Activated CD4-positive, alpha-beta T cell treated with anti-CD3 and anti-CD28 coated beads for 1 hour (primary cell): ENCODE data around the gene UBR2.
"Not testable (repeated sequence)": the region's sequence is repeated elsewhere in the genome, so short reads cannot be mapped to it uniquely, and the experiment has no call there.

ENCODE experiments used
- DNase-seq: peaks from one replicate; pipeline ENCODE4 v3.0.0-alpha.2; 2020

The UBR2 gene

DNA sequence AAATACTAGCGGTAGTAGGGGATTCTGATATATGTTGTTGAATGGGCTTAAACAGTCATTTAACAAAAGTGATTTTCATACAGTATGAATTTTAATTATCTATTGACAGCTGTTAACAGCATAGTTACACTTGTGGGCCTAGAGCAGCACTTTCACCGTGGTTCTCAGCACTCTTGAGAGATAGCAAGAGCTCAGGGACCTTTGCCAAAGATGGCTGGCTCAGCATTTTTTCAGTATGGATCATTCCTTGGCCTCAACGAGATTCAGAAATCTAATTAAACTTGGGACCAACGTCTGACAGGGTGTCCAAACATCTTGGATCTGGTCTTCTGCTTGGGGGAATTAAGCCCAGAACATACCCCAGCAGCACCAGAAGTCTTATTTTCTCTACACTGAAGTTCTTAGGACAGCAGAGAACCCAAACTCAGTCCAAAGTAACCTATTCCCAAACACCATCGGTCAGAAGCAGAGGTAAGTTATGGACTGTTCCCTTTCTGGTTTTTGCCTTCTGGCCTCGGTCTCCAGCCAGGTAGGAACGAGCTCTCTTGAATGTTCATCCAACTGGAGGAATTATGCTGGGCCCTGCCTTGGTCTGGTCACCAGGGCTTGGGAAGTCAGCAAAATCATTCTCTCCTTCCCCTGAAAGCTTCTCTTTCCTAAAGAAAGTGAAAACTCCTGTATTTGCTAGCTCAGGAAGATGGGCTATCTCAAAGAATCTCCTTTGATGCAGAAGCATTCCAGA lies 132.9 kb downstream of the UBR2 start:
- no peak for DNase-seq

DNA sequence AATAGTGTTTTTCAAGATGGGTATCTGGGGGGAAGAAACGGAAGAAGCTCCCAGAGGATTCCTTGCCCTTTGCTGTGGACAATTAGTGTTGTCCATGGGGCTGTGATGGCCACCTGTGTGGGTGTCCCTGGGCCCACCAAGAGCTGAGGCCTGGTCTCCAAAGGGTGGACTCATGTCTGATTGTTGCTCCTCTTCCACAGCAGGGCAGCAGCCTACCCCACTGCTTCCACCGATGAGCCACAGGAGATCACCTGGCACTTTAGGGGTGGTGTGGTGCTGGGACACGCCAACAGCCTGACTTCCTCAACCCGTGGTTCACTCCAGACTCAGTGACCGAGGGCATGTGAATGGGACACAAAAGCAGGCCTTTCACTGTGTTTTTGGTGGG lies 133.4 kb downstream of the UBR2 start:
- no peak for DNase-seq

DNA sequence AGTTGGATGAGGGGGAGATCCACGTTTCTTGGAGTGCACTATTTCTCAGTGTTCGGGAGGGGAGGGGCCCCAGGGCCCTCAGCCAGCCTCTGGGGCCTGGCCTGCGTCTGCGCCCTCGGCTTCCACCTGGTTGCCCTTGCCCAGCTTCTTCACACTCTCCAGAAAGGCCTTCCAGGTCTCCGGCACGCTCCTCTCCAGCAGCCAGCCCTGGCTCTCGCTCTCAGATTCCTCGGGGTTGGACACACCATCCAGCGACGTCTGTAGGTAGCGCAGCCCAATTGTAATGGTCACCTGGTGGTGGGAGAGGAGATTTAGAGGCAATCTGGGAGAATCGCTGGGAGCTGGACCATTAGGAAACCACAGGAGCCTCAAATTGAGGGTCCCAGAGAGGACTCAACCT lies 134.4 kb downstream of the UBR2 start:
- DNase-seq, result no peak

DNA sequence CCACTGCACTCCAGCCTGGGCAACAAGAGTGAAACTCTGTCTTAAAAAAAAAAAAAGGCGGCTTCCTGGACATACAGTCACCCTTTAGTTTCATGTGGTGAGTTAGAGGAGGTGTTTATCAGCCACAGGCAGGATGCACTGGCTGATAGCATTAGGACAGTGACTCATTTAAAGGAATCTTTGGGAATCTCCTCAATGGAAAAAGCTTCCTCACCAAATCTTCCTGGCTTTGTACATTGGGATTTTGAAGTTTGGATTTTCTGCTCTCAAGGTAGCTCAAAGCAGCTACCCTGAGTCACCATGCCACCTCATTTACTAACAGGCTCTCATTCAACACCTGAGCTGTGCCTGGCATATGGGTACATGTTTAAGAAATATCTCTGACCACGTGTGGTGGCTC lies 138.4 kb downstream of the UBR2 start:
- no peak for DNase-seq

DNA sequence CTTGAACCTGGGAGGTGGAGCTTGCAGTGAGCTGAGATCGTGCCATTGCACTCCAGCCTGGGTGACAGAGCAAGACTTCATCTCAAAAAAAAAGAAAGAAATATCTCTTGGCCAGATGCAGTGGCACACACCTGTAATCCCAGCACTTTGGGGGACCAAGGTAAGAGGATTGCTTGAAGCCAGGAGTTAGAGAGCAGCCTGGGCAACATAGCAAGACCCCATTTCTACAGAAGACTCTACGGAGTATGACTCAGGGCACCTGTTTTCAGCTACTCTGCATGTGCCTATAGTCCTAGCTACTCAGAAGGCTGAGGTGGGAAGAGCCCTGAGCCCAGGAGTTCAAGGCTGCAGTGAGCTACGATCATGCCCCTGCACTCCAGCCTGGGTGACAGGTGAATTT lies 139.0 kb downstream of the UBR2 start:
- not testable (repeated sequence) for DNase-seq

DNA sequence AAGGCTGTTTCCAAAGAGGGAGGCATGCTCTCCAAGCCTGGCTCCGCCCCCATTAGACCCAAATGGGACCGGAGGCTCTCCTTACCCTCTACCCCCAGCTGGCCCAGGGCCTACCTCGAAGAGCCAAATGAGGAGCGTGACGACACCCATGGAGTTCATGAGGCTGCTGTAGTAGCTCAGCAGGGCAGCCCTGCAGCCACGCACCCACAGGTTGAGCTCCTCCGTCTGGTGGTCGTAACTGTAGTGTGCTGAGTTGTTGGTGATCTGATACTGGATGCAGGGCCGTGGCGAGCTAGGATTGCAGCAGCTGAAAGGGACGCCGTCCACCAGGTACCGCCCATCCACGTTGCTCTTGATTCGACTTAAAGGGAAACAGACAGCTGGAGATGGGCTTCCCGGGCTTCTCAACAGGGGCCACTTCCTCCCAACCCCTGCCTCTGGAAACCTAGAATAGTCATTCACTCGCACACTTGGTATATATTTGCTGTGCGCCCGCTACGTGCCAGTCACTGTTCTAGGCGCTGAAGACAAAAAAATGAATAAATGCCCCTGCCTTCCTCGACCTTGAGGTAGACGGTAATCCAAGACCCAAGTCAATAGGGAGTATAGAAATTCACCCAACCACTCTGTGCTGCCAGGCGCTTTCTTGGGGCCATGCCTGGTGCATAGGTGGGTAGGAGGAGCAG lies 140.6 kb downstream of the UBR2 start:
- DNase-seq, result no peak

DNA sequence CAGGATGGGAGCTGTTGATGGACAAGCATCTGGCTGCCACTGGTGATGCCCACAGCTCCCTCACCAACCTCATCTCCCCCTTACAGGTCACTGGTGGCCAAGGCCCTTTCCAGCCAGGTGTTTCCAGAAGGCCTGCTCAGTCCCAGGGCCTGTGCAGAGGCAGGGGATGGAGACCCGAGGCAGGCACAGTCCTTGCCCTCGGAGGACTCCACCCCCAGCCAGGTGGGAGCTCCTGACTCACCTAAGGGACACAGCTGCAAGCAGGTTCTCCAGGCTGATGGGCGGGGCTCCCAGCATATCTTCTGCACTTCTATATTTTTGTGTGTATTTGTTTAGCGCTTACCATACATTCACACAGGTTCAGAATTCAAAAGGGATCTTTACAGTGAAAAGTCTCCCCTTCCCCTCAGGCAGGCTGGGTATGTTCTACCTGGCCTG lies 141.1 kb downstream of the UBR2 start:
- DNase-seq, result no peak

DNA sequence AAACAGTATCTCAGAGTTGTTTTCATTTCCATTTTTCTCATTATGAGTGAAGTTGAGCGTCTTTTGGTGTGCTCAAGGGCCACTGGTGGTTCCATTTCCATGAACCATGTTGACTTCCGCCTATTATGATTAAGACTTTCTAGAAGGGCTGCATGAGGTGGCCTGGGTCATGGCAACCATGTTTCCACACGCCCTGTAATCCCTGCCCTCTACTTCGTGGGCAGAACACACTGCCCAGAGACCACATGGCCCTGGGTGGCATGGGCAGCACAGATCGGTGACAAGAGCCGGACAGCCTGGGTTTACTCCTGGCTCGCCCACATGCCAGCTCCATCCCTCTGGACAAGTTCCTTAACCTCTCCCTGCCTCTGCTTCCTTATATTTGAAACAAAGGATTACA lies 143.8 kb downstream of the UBR2 start:
- DNase-seq, result no peak

DNA sequence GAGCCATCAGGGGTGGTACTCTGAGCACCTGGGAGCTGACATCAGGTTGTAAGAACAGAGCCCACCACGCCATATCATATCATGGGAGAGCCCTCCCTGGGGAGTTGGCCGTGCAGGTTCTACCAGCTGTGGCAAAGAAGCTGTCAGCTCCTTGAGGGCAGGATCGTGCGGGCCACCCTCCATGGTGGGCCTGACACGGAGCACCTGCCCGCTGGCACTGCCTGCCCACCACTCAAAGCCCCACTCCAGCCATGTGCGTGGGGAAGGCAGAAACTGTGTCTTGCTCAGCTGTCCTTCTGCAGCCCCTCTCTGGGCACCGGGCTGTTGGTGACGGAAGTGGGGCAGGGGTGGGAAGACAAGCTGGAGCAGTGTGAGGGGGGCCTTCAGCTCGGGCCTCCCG lies 144.3 kb downstream of the UBR2 start:
- DNase-seq, result no peak

DNA sequence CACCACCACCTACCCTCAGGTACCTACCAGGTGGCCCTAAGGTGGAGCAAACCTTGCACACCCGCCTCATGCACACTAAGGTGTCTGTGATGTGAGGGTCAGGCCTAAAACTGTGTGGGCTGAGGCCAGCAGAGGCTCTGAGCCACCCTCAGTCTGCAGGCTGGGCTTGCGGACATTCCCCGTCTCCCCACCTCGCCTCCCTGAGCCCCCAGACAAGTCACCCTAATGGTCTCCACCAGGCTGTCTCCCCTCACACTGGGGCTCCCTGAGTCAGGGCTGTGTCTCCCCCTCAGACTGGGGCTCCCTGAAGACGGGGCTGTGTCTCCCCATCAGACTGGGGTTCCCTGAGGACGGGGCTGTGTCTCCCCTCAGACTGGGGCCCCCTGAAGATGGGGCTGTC lies 146.0 kb downstream of the UBR2 start:
- no peak for DNase-seq

DNA sequence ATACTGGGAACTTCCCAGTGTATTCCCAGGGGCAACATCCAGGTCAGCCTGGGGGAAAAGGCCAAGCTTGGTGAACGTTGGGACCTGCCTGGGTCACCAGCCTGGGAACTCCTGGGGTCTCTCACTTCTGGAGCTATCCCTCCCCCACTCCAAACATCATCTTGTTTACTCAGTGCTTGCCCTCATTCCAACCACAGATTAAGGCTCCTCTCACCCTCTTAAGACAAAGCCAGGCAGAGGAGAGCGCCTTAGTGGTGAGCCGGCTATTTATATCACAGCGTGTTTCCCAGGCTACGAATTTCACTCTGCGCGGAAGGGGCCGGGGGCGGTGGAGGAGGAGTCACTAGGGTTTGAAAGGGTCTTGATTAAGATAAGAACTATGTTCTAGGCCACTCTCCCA lies 146.5 kb downstream of the UBR2 start:
- DNase-seq, result no peak

DNA sequence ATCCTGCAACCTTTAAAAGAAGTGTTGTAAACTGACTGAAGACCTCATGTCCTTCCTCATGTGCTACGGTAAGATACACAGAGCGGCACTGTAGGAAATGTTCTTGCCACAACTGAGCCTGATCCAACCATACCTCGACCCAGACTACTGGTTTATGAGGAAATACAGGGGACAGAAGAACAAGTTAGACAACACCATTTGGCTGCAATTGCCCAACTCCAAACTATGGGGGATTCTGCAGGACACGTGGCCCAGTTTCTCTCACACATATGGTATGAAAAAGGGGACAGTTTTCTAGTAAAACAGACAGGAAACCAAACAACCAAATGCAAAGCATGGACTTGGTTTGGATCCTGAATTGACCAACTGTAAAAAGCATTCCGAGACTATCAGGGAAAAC lies 148.1 kb downstream of the UBR2 start:
- no peak for DNase-seq

DNA sequence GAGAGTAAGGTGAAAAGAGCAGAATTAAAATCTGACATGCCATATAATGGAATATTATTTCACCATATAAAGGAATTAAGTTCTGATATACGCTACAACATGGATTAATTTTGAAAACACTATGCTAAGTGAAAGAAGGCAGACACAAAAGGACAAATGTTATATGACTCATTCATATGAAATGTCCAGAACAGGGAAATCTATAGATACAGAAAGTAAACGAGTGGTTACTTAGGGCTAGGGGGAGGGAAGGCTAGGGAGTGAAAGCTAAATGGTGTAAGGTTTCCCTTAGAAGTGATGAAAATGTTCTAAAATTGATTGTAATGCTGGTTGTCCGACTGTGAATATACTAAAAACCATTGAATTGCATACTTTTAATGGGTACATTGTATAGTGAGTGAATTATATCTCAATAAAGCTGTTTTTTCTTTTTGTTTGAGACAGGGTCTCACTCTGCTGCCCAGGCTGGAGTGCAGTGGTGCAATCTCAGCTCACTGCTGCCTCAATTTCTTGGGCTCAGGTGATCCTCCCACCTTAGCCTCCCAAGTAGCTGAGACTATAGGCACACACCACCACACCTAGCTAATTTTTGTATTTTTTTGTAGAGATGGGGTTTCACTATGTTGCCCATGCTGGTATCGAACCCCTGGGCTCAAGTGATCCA lies 150.4 kb downstream of the UBR2 start:
- no peak for DNase-seq

DNA sequence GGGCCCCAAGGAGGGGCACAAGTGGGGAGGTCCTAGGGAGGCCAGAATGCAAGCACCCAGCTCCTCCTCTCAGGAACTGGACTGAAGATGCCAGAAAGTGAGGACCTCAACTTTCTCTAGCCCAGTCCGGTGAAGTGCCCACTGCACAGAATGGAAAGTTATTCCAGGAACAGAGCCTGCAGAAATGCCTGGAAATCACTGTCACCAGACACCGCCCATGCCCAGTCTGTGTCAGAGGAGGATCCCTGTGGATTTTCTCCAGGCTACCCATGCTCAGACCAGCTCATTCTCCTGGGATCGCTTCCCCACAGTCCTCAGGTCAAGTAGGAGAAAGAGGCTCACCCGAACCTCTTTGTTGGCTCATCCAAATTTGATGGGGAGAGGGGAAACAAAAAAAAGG lies 152.0 kb downstream of the UBR2 start:
- DNase-seq, result no peak

DNA sequence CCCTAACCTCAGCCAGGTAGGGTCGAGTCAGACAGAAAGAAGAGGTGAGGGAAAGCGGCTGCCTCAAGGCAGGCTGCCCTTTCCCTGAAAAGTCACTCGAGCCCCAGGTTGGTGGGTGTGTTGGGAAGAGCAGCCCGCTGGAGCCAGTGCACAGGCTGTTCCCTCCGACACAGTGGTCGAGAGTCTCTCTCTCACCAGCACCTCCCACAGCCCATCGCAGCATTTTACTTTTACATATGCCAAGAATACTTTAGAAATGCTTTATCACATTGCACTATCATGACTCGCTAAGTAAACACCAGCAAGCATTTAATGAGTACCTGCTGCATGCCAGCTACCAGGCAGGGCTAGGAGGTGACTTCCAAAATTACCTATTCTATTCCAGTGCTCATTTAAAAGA lies 156.9 kb downstream of the UBR2 start:
- no peak for DNase-seq

DNA sequence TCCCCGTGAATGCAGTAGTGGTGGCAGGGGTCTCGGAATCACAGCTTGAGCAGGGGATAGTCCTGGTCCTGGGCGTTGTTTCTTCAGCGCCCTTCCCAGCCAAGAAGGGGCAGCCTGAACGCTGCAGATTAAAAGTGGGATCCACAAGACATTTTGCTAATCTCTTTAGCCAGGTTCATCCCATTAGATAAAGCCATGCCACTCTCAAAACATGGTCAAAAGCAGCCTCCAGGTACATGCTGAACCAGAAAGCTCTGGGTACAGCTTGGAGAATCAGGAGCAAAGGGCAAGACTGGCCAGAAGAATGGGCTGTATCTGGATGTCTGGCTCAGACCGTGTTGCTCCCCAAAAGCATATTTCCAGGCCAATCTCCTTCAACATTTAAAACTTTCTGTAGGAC lies 158.7 kb downstream of the UBR2 start, which contains the start of gene PRPH2:
PRPH2 (minus strand) TSS at position 101 of the 400 bp plus-strand sequence. CDS start 263 bp downstream, outside the sequence.
- DNase-seq, result no peak

DNA sequence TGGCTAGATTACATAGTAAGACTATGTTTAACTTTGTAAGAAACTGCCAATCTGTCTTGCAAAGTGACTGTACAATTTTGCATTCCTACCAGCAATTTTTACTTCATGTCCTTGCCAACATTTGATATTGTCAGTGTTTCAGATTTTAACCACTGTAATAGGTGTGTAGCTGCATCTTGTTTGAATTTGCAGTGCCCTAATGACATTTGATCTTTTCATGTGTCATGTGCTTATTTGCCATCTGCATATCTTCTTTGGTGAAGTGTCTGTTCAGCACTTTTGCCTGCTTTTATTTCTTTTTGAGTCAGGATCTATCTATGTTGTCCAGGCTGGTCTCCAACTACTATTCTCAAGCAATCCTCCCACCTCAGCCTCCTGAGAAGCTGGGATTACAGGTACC lies 161.0 kb downstream of the UBR2 start:
- no peak for DNase-seq

DNA sequence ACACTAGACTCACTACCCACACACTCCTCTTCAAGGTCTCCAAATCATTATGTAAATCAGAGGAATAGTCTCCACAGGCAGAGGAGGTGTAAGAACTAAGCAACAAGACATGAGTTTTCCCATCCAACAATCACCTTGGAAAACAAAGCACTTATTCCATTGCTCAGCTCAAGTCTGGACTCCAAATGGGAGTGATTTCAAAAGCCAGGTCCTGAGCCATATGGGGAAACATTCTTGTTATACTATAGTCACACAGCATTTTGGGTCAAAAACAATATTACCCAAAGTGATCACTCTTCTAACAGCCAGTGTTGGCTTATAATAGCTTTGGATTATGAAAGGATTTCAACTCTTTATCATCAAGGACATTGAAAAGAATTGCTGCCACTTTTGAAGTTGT lies 162.2 kb downstream of the UBR2 start:
- DNase-seq, result no peak

DNA sequence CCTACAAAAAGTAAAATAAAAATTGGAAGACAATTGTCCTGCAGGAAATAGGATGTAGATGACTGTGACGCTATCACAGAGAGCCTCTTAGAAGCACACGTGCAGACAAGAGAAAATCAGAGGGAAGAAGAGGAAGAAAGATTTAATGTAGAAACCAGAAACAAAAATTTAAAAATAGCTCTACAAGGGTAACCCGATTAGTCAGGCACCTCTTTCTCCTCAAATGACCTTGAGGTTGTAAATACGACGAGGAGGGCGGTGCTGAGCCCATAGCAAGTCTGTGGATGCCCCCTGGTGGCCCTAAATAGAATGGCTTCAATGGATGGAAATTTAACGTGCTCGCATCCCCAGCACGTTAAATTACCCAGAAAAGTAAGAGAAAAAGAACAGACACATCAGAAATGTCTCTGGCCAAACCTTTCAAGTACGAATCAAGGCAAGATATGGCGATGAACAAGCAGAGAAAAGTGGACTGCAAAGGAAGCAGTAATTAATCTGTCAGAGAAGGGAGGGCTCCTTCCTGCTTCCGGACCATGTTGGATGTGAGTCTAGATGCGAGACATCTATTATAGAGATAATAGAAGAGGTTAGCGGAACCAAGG lies 162.8 kb downstream of the UBR2 start:
- peak; percentile 61 for DNase-seq

DNA sequence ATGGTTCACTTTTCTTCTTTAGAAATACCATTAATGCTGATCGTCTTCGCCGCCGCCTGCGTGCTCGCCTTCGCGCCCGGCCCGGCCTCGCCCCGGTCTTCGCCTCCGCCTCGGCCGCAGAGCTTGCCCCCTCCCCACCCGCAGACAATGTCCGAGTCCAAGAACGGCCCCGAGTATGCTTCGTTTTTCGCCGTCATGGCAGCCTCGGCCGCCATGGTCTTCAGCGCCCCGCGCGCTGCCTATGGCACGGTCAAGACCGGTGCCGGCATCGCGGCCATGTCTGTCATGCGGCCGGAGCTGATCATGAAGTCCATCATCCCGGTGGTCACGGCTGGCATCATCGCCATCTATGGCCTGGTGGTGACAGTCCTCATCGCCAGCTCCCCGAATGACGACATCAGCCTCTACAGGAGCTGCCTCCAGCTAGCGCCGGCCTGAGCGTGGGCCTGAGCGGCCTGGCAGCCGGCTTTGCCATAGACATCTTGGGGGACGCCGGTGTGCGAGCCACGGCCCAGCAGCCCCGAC lies 163.3 kb downstream of the UBR2 start:
- DNase-seq, result no peak

DNA sequence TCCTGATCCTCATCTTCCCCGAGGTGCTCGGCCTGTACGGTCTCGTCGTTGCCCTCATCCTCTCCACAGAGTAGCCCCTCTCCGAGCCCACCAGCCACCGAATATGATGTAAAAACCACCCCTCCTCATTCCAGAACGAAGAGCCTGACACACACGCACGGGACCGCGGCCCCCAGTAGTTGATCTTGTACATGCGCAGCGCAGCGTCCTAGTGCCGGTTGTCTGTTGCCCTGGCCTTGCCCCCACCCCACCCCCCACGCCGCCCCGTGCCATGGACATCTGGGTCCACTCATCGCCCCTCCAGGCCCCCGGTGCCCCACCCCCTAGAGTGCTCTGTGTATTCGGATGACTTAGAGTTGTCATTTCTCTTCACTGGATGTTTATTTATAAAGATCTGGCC lies 163.8 kb downstream of the UBR2 start:
- DNase-seq, result no peak

DNA sequence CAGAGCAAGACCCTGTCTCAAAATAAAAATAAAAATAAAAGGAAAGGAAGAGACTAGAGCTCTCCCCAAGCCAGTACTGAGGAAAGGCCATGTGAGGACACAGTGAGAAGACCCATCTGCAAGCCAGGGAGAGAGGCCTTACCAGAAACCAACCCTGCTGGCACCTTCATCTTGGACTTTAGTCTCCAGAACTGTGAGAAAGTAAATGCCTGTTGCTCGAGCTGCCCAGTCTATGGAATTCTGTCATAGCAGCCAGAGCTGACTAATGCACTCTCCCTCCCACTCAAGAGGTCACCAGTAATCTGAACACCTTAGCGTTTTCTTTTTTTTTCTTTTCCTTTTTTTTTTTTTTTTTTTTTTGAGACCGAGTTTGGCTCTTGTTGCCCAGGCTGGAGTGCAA lies 165.9 kb downstream of the UBR2 start:
- no peak for DNase-seq

DNA sequence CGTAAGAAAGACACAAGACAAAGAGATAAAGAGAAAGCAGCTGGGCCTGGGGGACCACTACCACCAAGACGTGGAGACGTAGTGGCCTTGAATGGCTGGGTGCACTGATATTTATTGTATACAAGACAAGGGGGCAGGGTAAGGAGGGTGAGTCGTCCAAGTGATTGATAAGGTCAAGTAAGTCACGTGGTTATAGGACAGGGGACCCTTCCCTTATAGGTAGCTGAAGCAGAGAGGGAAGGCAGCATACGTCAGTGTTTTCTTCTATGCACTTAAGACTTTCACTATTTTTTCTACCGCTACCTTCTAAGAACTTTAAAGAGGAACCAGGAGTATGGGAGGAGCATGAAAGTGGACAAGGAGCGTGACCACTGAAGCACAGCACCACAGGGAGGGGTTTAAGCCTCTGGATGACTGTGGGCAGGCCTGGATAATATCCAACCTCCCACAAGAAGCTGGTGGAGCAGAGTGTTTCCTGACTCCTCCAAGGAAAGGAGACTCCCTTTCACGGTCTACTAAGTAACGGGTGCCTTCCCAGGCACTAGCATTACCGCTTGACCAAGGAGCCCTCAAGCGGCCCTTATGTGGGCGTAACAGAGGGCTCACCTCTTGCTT lies 170.1 kb downstream of the UBR2 start:
- not testable (repeated sequence) for DNase-seq
